Measurements from ENCODE around the gene NUAK2. TPM values are rescaled to one million over a fixed set of nuclear protein-coding genes. Genes with fewer than 3 reads are reported as not detected.

NUAK2 gene
- total RNA-seq: 2.3 and 2.5 TPM in 2 replicates
- 1.5 and 1.8 TPM in 2 replicates for polyA plus RNA-seq
- 1.1 and 1.3 TPM in 2 replicates for polyA plus RNA-seq (2011; cell fraction: cytosol; rRNA removed)
- 1.5 and 1.6 TPM in 2 replicates for polyA plus RNA-seq (2011; cell fraction: nucleus; rRNA removed)
- 1.3 and 1.4 TPM in 2 replicates for polyA plus RNA-seq (2012)
- 2.1 and 2.2 TPM in 2 replicates for polyA minus RNA-seq
- 7.4 TPM for polyA minus RNA-seq (2011; cell fraction: cytosol; rRNA and poly(A)+ RNA removed)
- polyA minus RNA-seq (2011; cell fraction: nucleus; rRNA and poly(A)+ RNA removed): 1.8 TPM in 2 replicates
- percentile 39 among the genes with signal in this experiment for Bru-seq, nascent RNA
- BruChase-seq, experiment 1, labeled RNA remaining after a 6-hour chase: percentile 26 among the genes with signal in this experiment
- BruChase-seq, experiment 2, labeled RNA remaining after a 2-hour chase: percentile 30 among the genes with signal in this experiment
- long read RNA-seq, transcript NUAK2-201 (7 exons, 3,441 nt): major isoform, 8 of 9 reads
- long read RNA-seq, partial matches to known transcripts: 0 of 9 reads
- long read RNA-seq, other reads (novel, unspliced or antisense): 1 of 9 reads

- BruUV-seq (replicated peaks): TSS peak; percentile 51
- H3K4me3 ChIP-seq (replicated peaks in 1 of 3; ENCODE audit: insufficient read depth in 1 of 3, low read depth in 1 of 3, low read length in 3 of 3): peak within 1 kb of the TSS; percentile 58 to 68 (median 65)
- peaks cover 0 to 3% of the 10 kb centered on the region in 2 experiments for H3K27me3 ChIP-seq (ENCODE audit: control insufficient read depth in 2 of 2, insufficient read depth in 2 of 2, low read length in 2 of 2)
- H3K79me2 ChIP-seq (ENCODE audit: control insufficient read depth, insufficient read depth, low read length): no peaks in the 10 kb centered on the region
- H3K9me3 ChIP-seq (replicated peaks; ENCODE audit: control insufficient read depth, insufficient read depth, low read length): no peaks in the 10 kb centered on the region
- H3K9ac ChIP-seq (replicated peaks; ENCODE audit: extremely low read depth, insufficient read depth, low read length): peak within 1 kb of the TSS; percentile 46
- peak within 1 kb of the TSS; percentile 71 for H2AFZ ChIP-seq (ENCODE audit: low read depth, low read length)
- dilution Hi-C loops (cut with MboI; ENCODE audit: extremely low pct_ligation_motif_present, low sequenced_read_pairs) (no loop called here), intact Hi-C loops (cut with micrococcal nuclease) (loop anchor here (1.0 to 2.0 kb wide), 5 partner anchors 20 to 181 kb away; no protein-coding TSS in a partner anchor)
- no peaks in the 10 kb centered on the region for H4K20me1 ChIP-seq (replicated peaks; ENCODE audit: control insufficient read depth, extremely low read depth, insufficient read depth, low read length)
- H3K4me2 ChIP-seq (ENCODE audit: insufficient read depth, low read length): peak within 1 kb of the TSS; percentile 89
- no peaks in the 10 kb centered on the region for H3K36me3 ChIP-seq (ENCODE audit: control insufficient read depth in 2 of 2, extremely low read depth in 1 of 2, insufficient read depth in 2 of 2, low read length in 2 of 2)
- FAIRE-seq (peak; percentile 98), DNase-seq (ENCODE audit: low read depth, low spot score) (peak; percentile 89)
- TF ChIP-seq, protein P1, sequence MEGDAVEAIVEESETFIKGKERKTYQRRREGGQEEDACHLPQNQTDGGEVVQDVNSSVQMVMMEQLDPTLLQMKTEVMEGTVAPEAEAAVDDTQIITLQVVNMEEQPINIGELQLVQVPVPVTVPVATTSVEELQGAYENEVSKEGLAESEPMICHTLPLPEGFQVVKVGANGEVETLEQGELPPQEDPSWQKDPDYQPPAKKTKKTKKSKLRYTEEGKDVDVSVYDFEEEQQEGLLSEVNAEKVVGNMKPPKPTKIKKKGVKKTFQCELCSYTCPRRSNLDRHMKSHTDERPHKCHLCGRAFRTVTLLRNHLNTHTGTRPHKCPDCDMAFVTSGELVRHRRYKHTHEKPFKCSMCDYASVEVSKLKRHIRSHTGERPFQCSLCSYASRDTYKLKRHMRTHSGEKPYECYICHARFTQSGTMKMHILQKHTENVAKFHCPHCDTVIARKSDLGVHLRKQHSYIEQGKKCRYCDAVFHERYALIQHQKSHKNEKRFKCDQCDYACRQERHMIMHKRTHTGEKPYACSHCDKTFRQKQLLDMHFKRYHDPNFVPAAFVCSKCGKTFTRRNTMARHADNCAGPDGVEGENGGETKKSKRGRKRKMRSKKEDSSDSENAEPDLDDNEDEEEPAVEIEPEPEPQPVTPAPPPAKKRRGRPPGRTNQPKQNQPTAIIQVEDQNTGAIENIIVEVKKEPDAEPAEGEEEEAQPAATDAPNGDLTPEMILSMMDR (IDR thresholded peaks at IDR 0.05; ENCODE audit: extremely low read depth in 1 of 2, insufficient read depth in 1 of 2, low read depth in 1 of 2, low read length in 2 of 2): peak; percentile 8 to 43
- TF ChIP-seq EZH2 (IDR thresholded peaks at IDR 0.05; ENCODE audit: borderline replicate concordance, low read depth, low read length, severe bottlenecking) (peak; percentile 26), POLR2AphosphoS5 (IDR thresholded peaks at IDR 0.05; ENCODE audit: insufficient read depth, low read depth, low read length) (peak; percentile 20), POLR2A (IDR thresholded peaks at IDR 0.05; ENCODE audit: low read depth, low read length) (no peak)
- TF ChIP-seq, protein P2, sequence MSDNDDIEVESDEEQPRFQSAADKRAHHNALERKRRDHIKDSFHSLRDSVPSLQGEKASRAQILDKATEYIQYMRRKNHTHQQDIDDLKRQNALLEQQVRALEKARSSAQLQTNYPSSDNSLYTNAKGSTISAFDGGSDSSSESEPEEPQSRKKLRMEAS (IDR thresholded peaks at IDR 0.05; ENCODE audit: insufficient read depth, insufficient read length): peak; percentile 84
- CTCF ChIA-PET: interaction anchor here (0.8 to 21.6 kb wide), 9 partner anchors 14 to 260 kb away, joined by 3 to 1536 read pairs (median 6); no protein-coding TSS in a partner anchor
- H3K27ac ChIP-seq (ENCODE audit: insufficient read depth, low read depth, low read length): no peak within 1 kb of the TSS
- H3K4me1 ChIP-seq (ENCODE audit: control insufficient read depth, extremely low read depth, insufficient read depth, low read length): peaks cover 18% of the 10 kb centered on the region
- POLR2A ChIA-PET: interaction anchor here (1.7 kb wide), 1 partner anchor 37 kb away, joined by 7 read pairs; no protein-coding TSS in a partner anchor
- H3K9me1 ChIP-seq (replicated peaks; ENCODE audit: control insufficient read depth, extremely low read depth, insufficient read depth, low read length): no peaks in the 10 kb centered on the region
These were observed at the start of gene NUAK2 for GRCh38 chr1:205321162-205321958. TSS of gene NUAK2 (minus strand) at chr1:205321745. CDS start at chr1:205321628, 117 bp downstream.
